GM19239 (cell line): ENCODE measurements around the gene UBE4A.

Source experiments
- DNase-seq: peaks from one replicate; pipeline ENCODE4 v3.0.0; 2011; ENCODE audit warnings: low spot score; ENCODE audit not compliant: insufficient read length
- FAIRE-seq: peaks from 2 replicates; lab custom pipeline; 2011; peaks lifted over from hg19 to GRCh38; lab: Jason Lieb, UNC

The UBE4A gene

GRCh38 chr11:118341815-118342489 lies 17.4 kb upstream of the UBE4A start:
- FAIRE-seq: no peak

GRCh38 chr11:118342503-118343161 lies 16.8 kb upstream of the UBE4A start, which contains the start of gene CD3D:
Gene CD3D (minus strand): TSS chr11:118342705. CDS start chr11:118342607, 98 bp downstream.
- no peak for FAIRE-seq
- no peak for DNase-seq

More at GRCh38 chr11:118341815-118342489, 17.4 kb upstream of the UBE4A start:
- DNase-seq: no peak

GRCh38 chr11:118343248-118343647 lies 16.2 kb upstream of the UBE4A start:
- no peak for FAIRE-seq

GRCh38 chr11:118343981-118344515 lies 15.4 kb upstream of the UBE4A start, which contains the start of gene CD3G:
Gene CD3G (plus strand): TSS chr11:118344344. CDS start chr11:118344424, 80 bp downstream.
- no peak for FAIRE-seq
- DNase-seq: no peak

More at GRCh38 chr11:118343248-118343647, 16.2 kb upstream of the UBE4A start:
- no peak for DNase-seq

- DNase-seq: no peak
- FAIRE-seq: no peak
These were observed 9.9 kb upstream of the UBE4A start for GRCh38 chr11:118349475-118349874.

- peak; percentile 64 for FAIRE-seq
- no peak for DNase-seq
These were observed 6.2 kb upstream of the UBE4A start for GRCh38 chr11:118353084-118353710.

- DNase-seq (no peak), FAIRE-seq (no peak)
These were observed 1.3 kb upstream of the UBE4A start for GRCh38 chr11:118358071-118358470.

- FAIRE-seq: no peak
- DNase-seq: no peak
These were observed 5.7 kb downstream of the UBE4A start for GRCh38 chr11:118364956-118365615.

- DNase-seq (no peak), FAIRE-seq (no peak)
These were observed 6.9 kb downstream of the UBE4A start for GRCh38 chr11:118366287-118366686.

GRCh38 chr11:118370774-118371173 lies 11.4 kb downstream of the UBE4A start:
- FAIRE-seq: no peak

GRCh38 chr11:118373263-118373662 lies 13.9 kb downstream of the UBE4A start:
- DNase-seq (no peak), FAIRE-seq (no peak)

More at GRCh38 chr11:118370774-118371173, 11.4 kb downstream of the UBE4A start:
- no peak for DNase-seq

- FAIRE-seq: no peak
- DNase-seq: no peak
These were observed 14.5 kb downstream of the UBE4A start for GRCh38 chr11:118373871-118374270.

- FAIRE-seq (no peak), DNase-seq (no peak)
These were observed 15.3 kb downstream of the UBE4A start for GRCh38 chr11:118374729-118375128.

GRCh38 chr11:118375978-118376377 lies 16.6 kb downstream of the UBE4A start:
- FAIRE-seq: no peak

GRCh38 chr11:118379497-118379896 lies 20.1 kb downstream of the UBE4A start:
- DNase-seq: no peak
- no peak for FAIRE-seq

More at GRCh38 chr11:118375978-118376377, 16.6 kb downstream of the UBE4A start:
- DNase-seq: no peak

- no peak for FAIRE-seq
- no peak for DNase-seq
These were observed 21.2 kb downstream of the UBE4A start for GRCh38 chr11:118380571-118380970.

- FAIRE-seq: no peak
- DNase-seq: no peak
These were observed 23.6 kb downstream of the UBE4A start for GRCh38 chr11:118382954-118383353.

- DNase-seq (no peak), FAIRE-seq (no peak)
These were observed 24.3 kb downstream of the UBE4A start for GRCh38 chr11:118383657-118384056.

- FAIRE-seq (no peak), DNase-seq (no peak)
These were observed 36.7 kb downstream of the UBE4A start for GRCh38 chr11:118396097-118396501.

GRCh38 chr11:118397448-118397847 lies 38.0 kb downstream of the UBE4A start:
- DNase-seq: no peak
- no peak for FAIRE-seq
